Measurements from ENCODE around the gene SHQ1.

- TF ChIP-seq, protein P1, sequence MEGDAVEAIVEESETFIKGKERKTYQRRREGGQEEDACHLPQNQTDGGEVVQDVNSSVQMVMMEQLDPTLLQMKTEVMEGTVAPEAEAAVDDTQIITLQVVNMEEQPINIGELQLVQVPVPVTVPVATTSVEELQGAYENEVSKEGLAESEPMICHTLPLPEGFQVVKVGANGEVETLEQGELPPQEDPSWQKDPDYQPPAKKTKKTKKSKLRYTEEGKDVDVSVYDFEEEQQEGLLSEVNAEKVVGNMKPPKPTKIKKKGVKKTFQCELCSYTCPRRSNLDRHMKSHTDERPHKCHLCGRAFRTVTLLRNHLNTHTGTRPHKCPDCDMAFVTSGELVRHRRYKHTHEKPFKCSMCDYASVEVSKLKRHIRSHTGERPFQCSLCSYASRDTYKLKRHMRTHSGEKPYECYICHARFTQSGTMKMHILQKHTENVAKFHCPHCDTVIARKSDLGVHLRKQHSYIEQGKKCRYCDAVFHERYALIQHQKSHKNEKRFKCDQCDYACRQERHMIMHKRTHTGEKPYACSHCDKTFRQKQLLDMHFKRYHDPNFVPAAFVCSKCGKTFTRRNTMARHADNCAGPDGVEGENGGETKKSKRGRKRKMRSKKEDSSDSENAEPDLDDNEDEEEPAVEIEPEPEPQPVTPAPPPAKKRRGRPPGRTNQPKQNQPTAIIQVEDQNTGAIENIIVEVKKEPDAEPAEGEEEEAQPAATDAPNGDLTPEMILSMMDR (IDR thresholded peaks at IDR 0.05): no peak
- TF ChIP-seq POLR2A (IDR thresholded peaks at IDR 0.05): no peak
Observed at GRCh38 chr3:72763751-72764440, 84.3 kb downstream of the SHQ1 start.

Measured in heart left ventricle (tissue), 13 donors.